ENCODE data around the gene IMMP2L. TPM values are rescaled to one million over a fixed set of nuclear protein-coding genes. Genes with fewer than 3 reads are reported as not detected.

Gene IMMP2L
- total RNA-seq, 4 donors from 2014 or later = 8.3 to 19.2 (median 17.8) TPM

- no peak for DNase-seq
- intact Hi-C loops (cut with DNase I; ENCODE audit: low total_unique reads) (no loop called here), in situ Hi-C loops (cut with MboI; ENCODE audit: low sequenced_read_pairs in 4 of 4) (no loop called here)
- no peak for ATAC-seq
- H3K4me3 ChIP-seq = no peak overlapping the region
- TF ChIP-seq, protein P1, sequence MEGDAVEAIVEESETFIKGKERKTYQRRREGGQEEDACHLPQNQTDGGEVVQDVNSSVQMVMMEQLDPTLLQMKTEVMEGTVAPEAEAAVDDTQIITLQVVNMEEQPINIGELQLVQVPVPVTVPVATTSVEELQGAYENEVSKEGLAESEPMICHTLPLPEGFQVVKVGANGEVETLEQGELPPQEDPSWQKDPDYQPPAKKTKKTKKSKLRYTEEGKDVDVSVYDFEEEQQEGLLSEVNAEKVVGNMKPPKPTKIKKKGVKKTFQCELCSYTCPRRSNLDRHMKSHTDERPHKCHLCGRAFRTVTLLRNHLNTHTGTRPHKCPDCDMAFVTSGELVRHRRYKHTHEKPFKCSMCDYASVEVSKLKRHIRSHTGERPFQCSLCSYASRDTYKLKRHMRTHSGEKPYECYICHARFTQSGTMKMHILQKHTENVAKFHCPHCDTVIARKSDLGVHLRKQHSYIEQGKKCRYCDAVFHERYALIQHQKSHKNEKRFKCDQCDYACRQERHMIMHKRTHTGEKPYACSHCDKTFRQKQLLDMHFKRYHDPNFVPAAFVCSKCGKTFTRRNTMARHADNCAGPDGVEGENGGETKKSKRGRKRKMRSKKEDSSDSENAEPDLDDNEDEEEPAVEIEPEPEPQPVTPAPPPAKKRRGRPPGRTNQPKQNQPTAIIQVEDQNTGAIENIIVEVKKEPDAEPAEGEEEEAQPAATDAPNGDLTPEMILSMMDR (IDR thresholded peaks at IDR 0.05 in 4 of 5, conservative IDR thresholded peaks at IDR 0.05 in 1 of 5) = no peak
- TF ChIP-seq POLR2A (IDR thresholded peaks at IDR 0.05) = no peak
- H3K27me3 ChIP-seq = no peaks in the 10 kb centered on the region
- no peaks in the 10 kb centered on the region for H3K36me3 ChIP-seq
- no peaks in the 10 kb centered on the region for H3K9me3 ChIP-seq
- H3K27ac ChIP-seq = no peak overlapping the region
- no peaks in the 10 kb centered on the region for H3K4me1 ChIP-seq
These were observed 781.6 kb downstream of the IMMP2L start for GRCh38 chr7:110780712-110781111.

GRCh38 chr7:110779339-110779738, 783.0 kb downstream of the IMMP2L start:
- no peak for DNase-seq

GRCh38 chr7:110775046-110775445, 787.2 kb downstream of the IMMP2L start:
- in situ Hi-C loops (cut with MboI; ENCODE audit: low sequenced_read_pairs in 4 of 4) = no loop called here
- H3K4me3 ChIP-seq = no peak overlapping the region
- no peak for ATAC-seq
- TF ChIP-seq POLR2A (IDR thresholded peaks at IDR 0.05) = no peak
- TF ChIP-seq, protein P1 (IDR thresholded peaks at IDR 0.05 in 4 of 5, conservative IDR thresholded peaks at IDR 0.05 in 1 of 5) = no peak
- intact Hi-C loops (cut with DNase I; ENCODE audit: low total_unique reads) = no loop called here
- H3K9me3 ChIP-seq = no peaks in the 10 kb centered on the region
- no peak for DNase-seq
- H3K4me1 ChIP-seq = no peaks in the 10 kb centered on the region
- H3K27ac ChIP-seq = no peak overlapping the region
- H3K36me3 ChIP-seq = no peaks in the 10 kb centered on the region
- H3K27me3 ChIP-seq = no peaks in the 10 kb centered on the region

More at GRCh38 chr7:110779339-110779738, 783.0 kb downstream of the IMMP2L start:
- Histone ChIP-seq H3K4me3 (no peak overlapping the region), H3K36me3 (no peaks in the 10 kb centered on the region), H3K27ac (no peak overlapping the region), H3K9me3 (no peaks in the 10 kb centered on the region), H3K4me1 (no peaks in the 10 kb centered on the region), H3K27me3 (no peaks in the 10 kb centered on the region)
- intact Hi-C loops (cut with DNase I; ENCODE audit: low total_unique reads) = no loop called here
- in situ Hi-C loops (cut with MboI; ENCODE audit: low sequenced_read_pairs in 4 of 4) = no loop called here
- ATAC-seq = no peak
- TF ChIP-seq, protein P1 (IDR thresholded peaks at IDR 0.05 in 4 of 5, conservative IDR thresholded peaks at IDR 0.05 in 1 of 5) = no peak
- TF ChIP-seq POLR2A (IDR thresholded peaks at IDR 0.05) = no peak

DNA sequence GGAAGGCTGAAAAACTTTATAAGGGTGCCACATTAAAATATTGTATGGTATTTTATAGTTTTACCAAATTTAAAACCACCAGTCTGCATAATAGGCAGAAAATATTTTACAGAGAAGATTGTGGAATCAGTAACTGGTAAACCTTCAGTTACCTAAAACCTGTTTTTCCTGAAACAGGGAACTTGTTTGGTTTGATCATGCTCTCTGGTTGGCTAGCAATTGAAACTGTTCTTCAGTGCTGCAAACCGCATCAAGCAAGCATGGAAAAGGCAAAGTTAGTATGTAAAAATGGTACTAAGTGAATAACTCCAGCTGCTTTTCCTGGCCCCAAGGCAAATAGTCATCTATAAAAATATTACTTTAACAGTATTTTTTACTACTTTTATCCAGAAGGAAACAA, 788.2 kb downstream of the IMMP2L start:
- intact Hi-C loops (cut with DNase I; ENCODE audit: low total_unique reads) = no loop called here
- Histone ChIP-seq H3K4me1 (no peaks in the 10 kb centered on the region), H3K36me3 (no peaks in the 10 kb centered on the region), H3K9me3 (no peaks in the 10 kb centered on the region), H3K27me3 (no peaks in the 10 kb centered on the region), H3K27ac (no peak overlapping the region), H3K4me3 (no peak overlapping the region)
- in situ Hi-C loops (cut with MboI; ENCODE audit: low sequenced_read_pairs in 4 of 4) = no loop called here
- ATAC-seq = no peak
- no peak for TF ChIP-seq POLR2A (IDR thresholded peaks at IDR 0.05)
- TF ChIP-seq, protein P1 (IDR thresholded peaks at IDR 0.05 in 4 of 5, conservative IDR thresholded peaks at IDR 0.05 in 1 of 5) = no peak
- no peak for DNase-seq

- Histone ChIP-seq H3K27me3 (no peaks in the 10 kb centered on the region), H3K36me3 (no peaks in the 10 kb centered on the region), H3K27ac (no peak overlapping the region), H3K9me3 (no peaks in the 10 kb centered on the region), H3K4me1 (no peaks in the 10 kb centered on the region), H3K4me3 (no peak overlapping the region)
- DNase-seq (no peak), ATAC-seq (no peak)
- TF ChIP-seq, protein P1 (IDR thresholded peaks at IDR 0.05 in 4 of 5, conservative IDR thresholded peaks at IDR 0.05 in 1 of 5) = no peak
- TF ChIP-seq POLR2A (IDR thresholded peaks at IDR 0.05) = no peak
- intact Hi-C loops (cut with DNase I; ENCODE audit: low total_unique reads) (no loop called here), in situ Hi-C loops (cut with MboI; ENCODE audit: low sequenced_read_pairs in 4 of 4) (no loop called here)
These were observed 789.7 kb downstream of the IMMP2L start for GRCh38 chr7:110772615-110773014.

Measured in gastrocnemius medialis (tissue), 4 donors.